HUES48 (cell line): ENCODE measurements around the gene DENND2A.

Experiments used
- H3K27ac ChIP-seq: one replicate; pipeline ENCODE4 v1.7.0; 2013; ENCODE audit warnings: low read depth, low read length, inconsistent platforms
- H3K27me3 ChIP-seq: 2 replicates; pipeline ENCODE4 v1.6.1; 2013; ENCODE audit warnings: mild to moderate bottlenecking, low read length; ENCODE audit not compliant: control insufficient read depth, insufficient read depth
- H3K36me3 ChIP-seq: 2 replicates; pipeline ENCODE4 v1.6.1; 2013; ENCODE audit warnings: low read length; ENCODE audit not compliant: control insufficient read depth, insufficient read depth
- H3K4me1 ChIP-seq: 2 replicates; pipeline ENCODE4 v1.6.1; 2013; ENCODE audit warnings: mild to moderate bottlenecking, low read length; ENCODE audit not compliant: control insufficient read depth, insufficient read depth
- H3K4me3 ChIP-seq: 2 replicates; pipeline ENCODE4 v1.5.1; 2013; ENCODE audit warnings: mild to moderate bottlenecking, low read depth, low read length
- H3K9ac ChIP-seq: 2 replicates; pipeline ENCODE4 v1.6.1; 2013; ENCODE audit warnings: mild to moderate bottlenecking, low read depth, low read length, moderate library complexity
- H3K9me3 ChIP-seq: 2 replicates; pipeline ENCODE4 v1.6.1; 2013; ENCODE audit warnings: low read length; ENCODE audit not compliant: control insufficient read depth, insufficient read depth

The DENND2A gene

GRCh38 chr7:140597428-140597949, 43.1 kb downstream of the DENND2A start:
- 0 out of 2 replicates have a peak, but pooled peaks cover 4% of the 10 kb centered on the region for H3K36me3 ChIP-seq
- H3K27me3 ChIP-seq: no peaks in the 10 kb centered on the region
- no peak overlapping the region for H3K4me3 ChIP-seq
- H3K4me1 ChIP-seq: no peaks in the 10 kb centered on the region
- H3K9ac ChIP-seq: no peak overlapping the region
- no peak overlapping the region for H3K27ac ChIP-seq
- H3K9me3 ChIP-seq: no peaks in the 10 kb centered on the region

DNA sequence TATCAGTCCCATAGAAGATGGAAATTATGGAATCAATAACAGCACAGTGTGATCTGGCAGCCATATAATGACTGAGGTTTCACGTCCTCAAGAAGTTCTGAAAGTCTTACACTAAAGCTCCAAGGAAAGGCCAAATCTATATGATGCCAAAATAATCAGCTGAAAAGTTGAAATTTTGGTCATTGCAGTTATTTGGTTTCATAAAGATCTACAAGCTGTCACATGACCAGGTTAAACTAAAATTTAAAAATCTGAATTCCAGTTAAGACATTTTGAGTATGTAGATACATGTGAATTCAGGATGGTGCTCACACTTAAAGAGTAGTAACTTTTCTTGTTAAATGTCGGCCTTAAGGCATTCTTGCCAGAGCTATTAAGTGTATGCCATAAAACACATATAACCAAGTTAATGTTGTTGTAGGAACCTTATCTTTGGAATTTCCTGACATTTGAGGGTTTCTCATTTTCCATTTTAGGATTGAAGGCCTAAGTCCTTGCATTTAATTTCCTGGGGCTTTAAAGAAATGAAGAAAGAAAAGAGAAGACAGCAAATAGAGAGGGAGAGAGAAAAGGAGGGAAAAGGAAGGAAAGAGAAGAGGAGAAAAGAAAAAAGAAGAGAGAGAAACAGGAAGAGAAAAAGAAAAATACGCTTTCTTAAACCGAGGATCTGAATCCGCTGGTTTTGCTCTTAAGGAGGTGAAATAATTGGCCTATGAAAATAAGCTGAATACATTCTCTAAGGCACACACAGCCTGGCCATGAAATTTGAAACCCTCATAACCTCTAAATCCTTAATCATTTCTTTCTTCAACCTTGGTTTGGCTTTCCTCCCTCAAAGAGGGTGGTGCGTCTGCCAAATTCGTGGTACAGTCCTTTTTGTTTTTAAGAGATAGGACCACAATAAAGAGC, 43.8 kb downstream of the DENND2A start:
- Histone ChIP-seq H3K27ac (no peak overlapping the region), H3K27me3 (no peaks in the 10 kb centered on the region), H3K36me3 (no peaks in the 10 kb centered on the region), H3K4me3 (no peak overlapping the region), H3K9me3 (no peaks in the 10 kb centered on the region), H3K4me1 (no peaks in the 10 kb centered on the region), H3K9ac (no peak overlapping the region)

DNA sequence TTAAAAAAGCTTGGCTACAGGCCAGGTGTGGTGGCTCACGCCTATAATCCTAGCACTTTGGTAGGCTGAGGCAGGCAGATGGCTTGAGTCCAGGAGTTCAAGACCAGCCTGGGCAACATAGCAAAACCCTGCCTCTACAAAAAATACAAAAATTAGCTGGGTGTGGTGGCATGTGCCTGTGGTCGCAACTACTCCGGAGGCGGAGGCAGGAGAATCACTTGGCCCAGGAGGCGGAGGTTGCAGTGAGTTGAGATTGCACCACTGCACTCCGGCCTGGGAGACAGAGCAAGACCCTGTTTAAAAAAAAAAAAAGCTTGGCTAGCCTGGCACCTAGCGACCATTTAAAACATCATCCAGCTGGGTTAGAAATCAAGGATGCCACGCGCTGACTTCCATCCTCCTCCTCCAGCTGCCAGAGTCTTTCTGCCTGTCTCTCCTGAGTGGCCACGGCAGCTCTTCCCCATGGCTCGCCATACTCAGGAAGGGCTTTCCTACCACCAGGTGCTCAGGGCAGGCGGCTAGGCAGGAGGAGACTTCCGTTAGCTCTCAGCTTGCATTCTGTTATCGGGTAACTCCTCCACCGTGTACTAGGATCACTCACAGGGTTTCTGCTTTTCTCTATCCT, 45.0 kb downstream of the DENND2A start:
- Histone ChIP-seq H3K36me3 (no peaks in the 10 kb centered on the region), H3K9me3 (no peaks in the 10 kb centered on the region), H3K27me3 (no peaks in the 10 kb centered on the region), H3K4me3 (no peak overlapping the region), H3K27ac (no peak overlapping the region), H3K4me1 (no peaks in the 10 kb centered on the region), H3K9ac (no peak overlapping the region)

- Histone ChIP-seq H3K36me3 (no peaks in the 10 kb centered on the region), H3K4me1 (no peaks in the 10 kb centered on the region), H3K27ac (no peak overlapping the region), H3K27me3 (no peaks in the 10 kb centered on the region), H3K4me3 (no peak overlapping the region), H3K9ac (no peak overlapping the region), H3K9me3 (no peaks in the 10 kb centered on the region)
Measured at GRCh38 chr7:140594131-140594691, 46.4 kb downstream of the DENND2A start.

GRCh38 chr7:140593672-140593982, 47.0 kb downstream of the DENND2A start:
- no peaks in the 10 kb centered on the region for H3K27me3 ChIP-seq
- no peak overlapping the region for H3K9ac ChIP-seq
- no peak overlapping the region for H3K4me3 ChIP-seq
- no peaks in the 10 kb centered on the region for H3K4me1 ChIP-seq
- H3K9me3 ChIP-seq: no peaks in the 10 kb centered on the region
- H3K36me3 ChIP-seq: no peaks in the 10 kb centered on the region
- H3K27ac ChIP-seq: no peak overlapping the region

GRCh38 chr7:140592964-140593671, 47.5 kb downstream of the DENND2A start:
- Histone ChIP-seq H3K4me3 (no peak overlapping the region), H3K36me3 (no peaks in the 10 kb centered on the region), H3K9me3 (no peaks in the 10 kb centered on the region), H3K27ac (no peak overlapping the region), H3K9ac (no peak overlapping the region), H3K4me1 (no peaks in the 10 kb centered on the region), H3K27me3 (no peaks in the 10 kb centered on the region)

DNA sequence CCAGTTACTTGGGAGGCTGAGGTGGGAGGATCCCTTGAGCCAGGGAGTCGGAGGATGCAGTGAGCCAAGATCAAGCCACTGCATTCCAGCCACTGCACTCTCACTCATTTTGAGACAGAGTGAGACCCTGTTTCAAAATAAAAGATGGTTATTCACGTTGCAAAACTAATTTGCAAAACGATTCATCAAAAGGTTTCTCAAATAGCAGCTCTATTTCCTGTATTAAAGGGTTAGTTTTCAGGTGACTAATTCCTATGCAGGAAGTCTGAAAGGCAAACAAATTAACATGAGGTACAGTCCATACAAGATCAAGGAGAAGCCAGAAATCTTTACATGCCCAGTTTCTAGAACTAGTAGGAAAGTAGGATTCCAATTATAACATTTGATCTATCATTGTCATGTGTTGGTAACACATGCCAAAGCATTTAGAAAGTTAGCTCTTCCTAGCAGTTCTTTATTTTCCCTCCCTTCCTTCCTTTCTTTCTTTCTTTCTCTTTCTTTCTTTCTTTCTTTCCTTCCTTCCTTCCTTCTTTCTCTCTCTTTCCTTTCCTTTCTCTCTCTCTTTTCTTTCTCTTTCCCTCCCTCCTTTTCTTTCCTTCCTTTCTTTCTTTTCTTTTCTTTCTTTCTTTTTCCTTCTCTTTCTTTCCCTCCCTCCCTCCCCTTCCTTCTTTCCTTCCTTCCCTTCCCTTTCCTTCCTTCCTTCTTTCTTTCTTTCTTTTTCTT, 49.3 kb downstream of the DENND2A start:
- Histone ChIP-seq H3K4me3 (no peak overlapping the region), H3K9ac (no peak overlapping the region), H3K9me3 (no peaks in the 10 kb centered on the region), H3K36me3 (0 out of 2 replicates have a peak, but pooled peaks cover 3% of the 10 kb centered on the region), H3K27me3 (no peaks in the 10 kb centered on the region), H3K4me1 (no peaks in the 10 kb centered on the region), H3K27ac (no peak overlapping the region)

- H3K4me3 ChIP-seq: no peak overlapping the region
- H3K36me3 ChIP-seq: peaks cover 3% of the 10 kb centered on the region; the same call in 1 of the 2 replicates
- H3K9ac ChIP-seq: no peak overlapping the region
- no peaks in the 10 kb centered on the region for H3K9me3 ChIP-seq
- H3K27me3 ChIP-seq: no peaks in the 10 kb centered on the region
- H3K27ac ChIP-seq: no peak overlapping the region
- no peaks in the 10 kb centered on the region for H3K4me1 ChIP-seq
Measured at GRCh38 chr7:140587243-140587642, 53.4 kb downstream of the DENND2A start.

DNA sequence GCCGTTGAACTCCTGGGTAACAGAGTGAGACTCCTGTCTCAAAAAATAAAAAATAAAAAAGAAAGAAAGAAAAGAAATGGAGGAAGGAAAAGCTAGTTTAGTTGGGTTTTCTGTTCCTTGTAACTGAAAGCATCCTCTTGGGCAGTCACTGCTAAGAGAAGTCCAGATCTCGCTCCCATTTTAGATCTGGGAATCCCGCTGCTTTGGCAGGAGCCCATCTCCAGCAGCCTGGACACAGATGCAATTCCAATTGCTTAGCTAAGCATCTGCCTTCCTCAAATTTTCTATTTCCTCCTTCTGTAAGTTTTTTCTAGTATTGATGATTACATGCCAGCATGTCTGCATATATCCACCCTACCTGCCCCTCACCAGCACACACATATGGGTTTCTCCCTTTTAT, 54.1 kb downstream of the DENND2A start:
- no peaks in the 10 kb centered on the region for H3K27me3 ChIP-seq
- H3K9me3 ChIP-seq: no peaks in the 10 kb centered on the region
- peaks cover 3% of the 10 kb centered on the region; the same call in 1 of the 2 replicates for H3K36me3 ChIP-seq
- no peak overlapping the region for H3K27ac ChIP-seq
- no peak overlapping the region for H3K4me3 ChIP-seq
- no peak overlapping the region for H3K9ac ChIP-seq
- no peaks in the 10 kb centered on the region for H3K4me1 ChIP-seq

DNA sequence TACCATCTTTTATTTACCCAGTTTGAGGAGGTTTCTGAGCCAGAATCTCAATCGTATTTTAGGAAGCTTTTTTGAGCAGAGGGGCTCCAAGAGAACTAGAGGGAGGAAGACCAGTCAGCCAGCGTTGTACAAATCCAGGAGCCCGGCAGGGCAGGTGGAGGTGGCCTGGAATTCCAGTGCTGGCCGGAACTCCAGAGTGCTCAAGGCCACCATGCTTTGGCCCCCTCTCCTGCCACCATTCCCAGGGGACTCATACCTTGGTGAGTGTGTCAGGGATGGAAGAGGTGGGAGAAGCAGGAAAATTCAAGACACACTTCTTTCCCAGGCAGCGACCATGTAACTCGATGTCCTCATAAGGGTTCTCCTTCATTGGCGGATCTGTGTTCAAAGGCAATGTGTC, 55.3 kb downstream of the DENND2A start:
- H3K9me3 ChIP-seq: no peaks in the 10 kb centered on the region
- no peaks in the 10 kb centered on the region for H3K4me1 ChIP-seq
- no peak overlapping the region for H3K27ac ChIP-seq
- H3K36me3 ChIP-seq: peaks cover 3% of the 10 kb centered on the region; the same call in 1 of the 2 replicates
- H3K9ac ChIP-seq: no peak overlapping the region
- H3K4me3 ChIP-seq: no peak overlapping the region
- H3K27me3 ChIP-seq: no peaks in the 10 kb centered on the region
